Psoas muscle (tissue), 8 donors: ENCODE results near the gene YPEL3. TPM values are rescaled to one million over a fixed set of nuclear protein-coding genes. Genes with fewer than 3 reads are reported as not detected.

Experiments
- ATAC-seq, 4 donors: fragments of 200-7000 bp; cut with Tn5 transposase; one replicate each; pipeline ENCODE4 v1.9.1; 2020; ENCODE audit warnings: moderate library complexity in 3 of 4, mild to moderate bottlenecking in 2 of 4
- DNase-seq, 2 donors: peaks; one replicate each; pipeline ENCODE4 v3.0.0-alpha.2; 2020
- H3K27ac ChIP-seq: fragments of 200-600 bp; one replicate; pipeline ENCODE4 v1.8.0; 2022
- H3K27me3 ChIP-seq, 3 donors: fragments of 200-600 bp in 1 of 3; one replicate each; pipeline versions ENCODE4 v1.6.1 to v1.8.0; 2013 to 2022; ENCODE audit warnings: low read length in 2 of 3, mild to moderate bottlenecking in 2 of 3, moderate library complexity in 1 of 3; ENCODE audit not compliant: insufficient read depth in 3 of 3
- H3K36me3 ChIP-seq, 2 donors: fragments of 200-600 bp in 1 of 2; one replicate each; pipeline versions ENCODE4 v1.6.1 to v1.8.0; 2013 to 2022; ENCODE audit warnings: low read depth in 1 of 2, mild to moderate bottlenecking in 1 of 2, moderate library complexity in 1 of 2; ENCODE audit not compliant: insufficient read depth in 1 of 2
- H3K4me1 ChIP-seq: fragments of 200-600 bp; one replicate; pipeline ENCODE4 v1.8.0; 2022
- H3K4me3 ChIP-seq: fragments of 200-600 bp; one replicate; pipeline ENCODE4 v1.8.0; 2022; ENCODE audit warnings: mild to moderate bottlenecking
- H3K9me3 ChIP-seq: fragments of 200-600 bp; one replicate; pipeline ENCODE4 v1.8.0; 2022
- WGBS, 3 donors: extraction: QIAGEN DNeasy Blood & Tissue Kit; methylation state at CpG; one replicate each; pipeline versions ENCODE4 v1.1.6 to v1.1.7; 2013; 5-methylcytosine and 5-hydroxymethylcytosine counted together
- intact Hi-C, 2 donors: fragments of 100-400 bp; cut with DNase I; formaldehyde crosslinking; loops; one replicate each; pipeline versions ENCODE4 v1.11.0 to v1.14.2; 2022
- polyA plus RNA-seq, 3 donors: library from polyadenylated mRNA; stranded (reverse); fragments of 200-250 nt; gene quantifications; one replicate each; pipeline ENCODE4 v1.2.3, GENCODE V29; 2013
- total RNA-seq, 4 donors: library from RNA; stranded (reverse); fragmentation: NEBNext Ultra II Directional in 2 of 4; extraction: Animal tissue kit (Norgen Biotek cat#: 25700) in 2 of 4; gene quantifications; one replicate each; pipeline versions ENCODE4 v1.2.1 to v1.2.4, GENCODE V29; 2021 to 2023
- TF ChIP-seq, protein P1 (sequence below): fragments of 200-600 bp; IDR thresholded peaks from one replicate; pipeline ENCODE4 v1.8.0; 2022; ENCODE audit warnings: antibody characterized with exemption
- donor health status: healthy with polysubstance abuse.
- donor health status: DM: no; HTN: no; CAD: no; lungs with moderate emphysema.
- donor health status: Bipolar disorder and iron deficiency.
- donor health status: healthy.
- donor health status: DM: yes; HTN: yes; CAD: no.
- donor health status: DM: no; HTN: no; CAD: no.
- donor health status: DM: no; HTN: no; CAD: no.
- donor health status: DM: yes; HTN: yes; CAD: no.

Gene YPEL3
- total and polyA plus RNA-seq, 7 donors: 24.8 to 156 (median 72.8) TPM

DNA sequence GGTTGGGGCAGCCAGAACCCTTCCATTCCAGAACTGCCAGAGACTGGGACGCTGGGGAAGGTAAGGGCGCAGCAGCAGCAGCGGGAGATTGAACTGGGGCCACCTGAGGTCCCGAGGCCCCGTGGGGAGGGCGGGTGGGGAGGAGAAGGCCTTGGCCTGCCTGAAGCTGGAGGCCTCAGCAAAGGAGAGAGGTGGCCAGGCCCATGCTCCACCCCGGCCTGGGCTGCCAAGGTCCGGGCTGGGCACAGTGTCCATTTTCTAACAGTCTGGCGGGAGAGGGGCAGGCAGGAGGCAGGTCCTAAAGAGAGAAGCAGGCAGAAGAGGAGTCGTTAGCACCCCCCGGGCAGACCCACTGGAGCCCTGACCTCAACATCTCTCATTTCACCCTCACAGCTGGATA is 18.4 kb upstream of the YPEL3 start:
- DNase-seq: no peak
- no peak overlapping the region for H3K27ac ChIP-seq
- H3K9me3 ChIP-seq: no peaks in the 10 kb centered on the region
- H3K36me3 ChIP-seq: peaks cover 0 to 76% of the 10 kb centered on the region in 2 donors
- H3K4me1 ChIP-seq: no peaks in the 10 kb centered on the region
- no peak for ATAC-seq
- no peak overlapping the region for H3K4me3 ChIP-seq
- TF ChIP-seq, protein P1, sequence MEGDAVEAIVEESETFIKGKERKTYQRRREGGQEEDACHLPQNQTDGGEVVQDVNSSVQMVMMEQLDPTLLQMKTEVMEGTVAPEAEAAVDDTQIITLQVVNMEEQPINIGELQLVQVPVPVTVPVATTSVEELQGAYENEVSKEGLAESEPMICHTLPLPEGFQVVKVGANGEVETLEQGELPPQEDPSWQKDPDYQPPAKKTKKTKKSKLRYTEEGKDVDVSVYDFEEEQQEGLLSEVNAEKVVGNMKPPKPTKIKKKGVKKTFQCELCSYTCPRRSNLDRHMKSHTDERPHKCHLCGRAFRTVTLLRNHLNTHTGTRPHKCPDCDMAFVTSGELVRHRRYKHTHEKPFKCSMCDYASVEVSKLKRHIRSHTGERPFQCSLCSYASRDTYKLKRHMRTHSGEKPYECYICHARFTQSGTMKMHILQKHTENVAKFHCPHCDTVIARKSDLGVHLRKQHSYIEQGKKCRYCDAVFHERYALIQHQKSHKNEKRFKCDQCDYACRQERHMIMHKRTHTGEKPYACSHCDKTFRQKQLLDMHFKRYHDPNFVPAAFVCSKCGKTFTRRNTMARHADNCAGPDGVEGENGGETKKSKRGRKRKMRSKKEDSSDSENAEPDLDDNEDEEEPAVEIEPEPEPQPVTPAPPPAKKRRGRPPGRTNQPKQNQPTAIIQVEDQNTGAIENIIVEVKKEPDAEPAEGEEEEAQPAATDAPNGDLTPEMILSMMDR: no peak
- WGBS, 3 donors: 60 to 81% (median 68%) methylated on average over 10 to 11 of the region's 11 CpGs
- intact Hi-C loops: no loop called here
- H3K27me3 ChIP-seq: no peaks in the 10 kb centered on the region

GRCh38 chr16:30113711-30114333 is 17.8 kb upstream of the YPEL3 start:
- 86 to 89% (median 86%) methylated on average over 20 of the region's 20 CpGs for WGBS, 3 donors
- Histone ChIP-seq H3K9me3 (no peaks in the 10 kb centered on the region), H3K27me3 (no peaks in the 10 kb centered on the region), H3K4me1 (no peaks in the 10 kb centered on the region), H3K36me3 (peaks cover 0 to 72% of the 10 kb centered on the region in 2 donors), H3K4me3 (no peak overlapping the region), H3K27ac (no peak overlapping the region)
- intact Hi-C loops: no loop called here
- no peak for DNase-seq
- peak in 3 of 4 donors; percentile 3 to 18 (median 3) for ATAC-seq
- TF ChIP-seq, protein P1: no peak

GRCh38 chr16:30113031-30113710 is 17.2 kb upstream of the YPEL3 start, which contains the start of gene GDPD3:
Gene GDPD3 (minus strand): TSS chr16:30113537. CDS start chr16:30113478, 59 bp downstream.
- Histone ChIP-seq H3K4me1 (no peaks in the 10 kb centered on the region), H3K27ac (no peak within 1 kb of the TSS), H3K27me3 (no peaks in the 10 kb centered on the region), H3K36me3 (peaks cover 0 to 72% of the 10 kb centered on the region in 2 donors), H3K9me3 (no peaks in the 10 kb centered on the region), H3K4me3 (no peak within 1 kb of the TSS)
- DNase-seq (peak in 1 of 2 donors; percentile 53), ATAC-seq (peak; percentile 20 to 29 (median 26))
- WGBS, 3 donors: 63 to 65% (median 64%) methylated on average over 16 to 20 of the region's 20 CpGs
- TF ChIP-seq, protein P1: no peak
- intact Hi-C loops: no loop called here

GRCh38 chr16:30112197-30113030 is 16.4 kb upstream of the YPEL3 start:
- peaks cover 0 to 72% of the 10 kb centered on the region in 2 donors for H3K36me3 ChIP-seq
- WGBS, 3 donors: 82 to 88% (median 84%) methylated on average over 29 of the region's 29 CpGs
- no peak overlapping the region for H3K27ac ChIP-seq
- no peaks in the 10 kb centered on the region for H3K9me3 ChIP-seq
- TF ChIP-seq, protein P1: peak; percentile 57
- DNase-seq (peak; percentile 69 to 80), ATAC-seq (peak; percentile 60 to 74 (median 64))
- H3K27me3 ChIP-seq: no peaks in the 10 kb centered on the region
- intact Hi-C loops: no loop called here
- H3K4me3 ChIP-seq: no peak overlapping the region
- H3K4me1 ChIP-seq: no peaks in the 10 kb centered on the region
